PC-3 (cell line): ENCODE data around the gene CKS2. TPM values are rescaled to one million over a fixed set of nuclear protein-coding genes. Genes with fewer than 3 reads are reported as not detected.

Experiments
- ATAC-seq: fragments of 200-7000 bp; cut with Tn5 transposase; 2 replicates; pipeline ENCODE4 v1.9.1; 2020; ENCODE audit warnings: mild to moderate bottlenecking, moderate library complexity
- BruUV-seq: library from RNA; stranded (reverse); fragments of 400-500 nt; replicated peaks from 2 replicates; lab custom pipeline; 2021; lab: Mats Ljungman, UMichigan
- CTCF ChIA-PET: fragments of 300-600 bp; sonication (Branson Sonifier 250); formaldehyde crosslinking; loops from one replicate; lab custom pipeline; 2022; ENCODE audit warnings: antibody characterized with exemption; lab: Charles Lee
- POLR2A ChIA-PET: fragments of 300-600 bp; sonication (Branson Sonifier 250); formaldehyde crosslinking; loops from one replicate; lab custom pipeline; 2022; ENCODE audit warnings: antibody characterized with exemption; ENCODE audit not compliant: unreplicated experiment; lab: Charles Lee
- DNase-seq: peaks from one replicate; pipeline ENCODE4 v3.0.0-alpha.2; 2015
- H2AFZ ChIP-seq: fragments of 300-600 bp; sonication (generic); 2 replicates; pipeline ENCODE4 v1.6.0; 2016; ENCODE audit warnings: antibody characterized with exemption, low read length
- H3F3A ChIP-seq: fragments of 300-600 bp; sonication (generic); one replicate; pipeline ENCODE4 v1.6.0; 2017; ENCODE audit warnings: antibody characterized with exemption, low read length, control low read depth, mild to moderate bottlenecking; ENCODE audit not compliant: unreplicated experiment
- H3K27ac ChIP-seq: fragments of 300-600 bp; sonication (generic); 2 replicates; pipeline ENCODE4 v1.5.1; 2016; ENCODE audit warnings: mild to moderate bottlenecking, low read length
- H3K27me3 ChIP-seq: fragments of 300-600 bp; sonication (generic); 2 replicates; pipeline ENCODE4 v1.6.1; 2016; ENCODE audit warnings: low read length, mixed read lengths
- H3K36me3 ChIP-seq: fragments of 300-600 bp; sonication (generic); 2 replicates; pipeline ENCODE4 v1.6.1; 2016; ENCODE audit warnings: low read depth, mixed run types, low read length, mixed read lengths
- H3K4me1 ChIP-seq: fragments of 300-600 bp; sonication (generic); 2 replicates; pipeline ENCODE4 v1.5.1; 2016; ENCODE audit warnings: low read length; ENCODE audit not compliant: insufficient read depth
- H3K4me2 ChIP-seq: fragments of 300-600 bp; sonication (generic); 2 replicates; pipeline ENCODE4 v1.6.0; 2016; ENCODE audit warnings: low read length
- H3K4me3 ChIP-seq: fragments of 300-600 bp; sonication (generic); 2 replicates; pipeline ENCODE4 v1.5.1; 2016; ENCODE audit warnings: mild to moderate bottlenecking, low read length, mixed read lengths
- H3K79me2 ChIP-seq: fragments of 300-600 bp; sonication (generic); 2 replicates; pipeline ENCODE4 v1.6.1; 2017; ENCODE audit warnings: low read length, mixed read lengths
- H3K9ac ChIP-seq: fragments of 300-600 bp; sonication (generic); 2 replicates; pipeline ENCODE4 v1.6.0; 2016; ENCODE audit warnings: mild to moderate bottlenecking, low read length
- H3K9me2 ChIP-seq: fragments of 300-600 bp; sonication (generic); replicated peaks from 2 replicates; pipeline ENCODE4 v1.6.1; 2016; ENCODE audit warnings: mixed run types, low read length, mixed read lengths
- H3K9me3 ChIP-seq: fragments of 300-600 bp; sonication (generic); 2 replicates; pipeline ENCODE4 v1.6.1; 2016; ENCODE audit warnings: low read length, mixed read lengths
- H4K20me1 ChIP-seq: fragments of 300-600 bp; sonication (generic); 2 replicates; pipeline ENCODE4 v1.6.1; 2016; ENCODE audit warnings: low read length, mixed read lengths
- EZH2 ChIP-seq: fragments of 300-600 bp; sonication (generic); IDR thresholded peaks from one replicate; pipeline ENCODE4 v1.6.1; 2017; ENCODE audit warnings: antibody characterized with exemption, mild to moderate bottlenecking, low read length; ENCODE audit not compliant: unreplicated experiment
- EZH2phosphoT487 ChIP-seq: fragments of 300-600 bp; sonication (generic); IDR thresholded peaks from 2 replicates; pipeline ENCODE4 v1.6.1; 2018; ENCODE audit warnings: mild to moderate bottlenecking, antibody characterized with exemption, low read length, borderline replicate concordance
- intact Hi-C: fragments of 100-400 bp; cut with micrococcal nuclease; formaldehyde crosslinking; loops from 2 replicates; pipeline ENCODE4 v1.9.0; 2023
- total RNA-seq: library from RNA; depleted of rRNA; stranded (reverse); fragments of >200 nt; gene quantifications from 2 replicates; pipeline ENCODE4 v1.2.3, GENCODE V29; 2014
- TF ChIP-seq, protein P1 (sequence below): fragments of 300-600 bp; sonication (generic); conservative IDR thresholded peaks from 2 replicates; pipeline ENCODE4 v1.5.1; 2017; ENCODE audit warnings: antibody characterized with exemption, low read depth, mild to moderate bottlenecking, low read length

The CKS2 gene
- total RNA-seq, 1 experiment from 2014 or later: 147 TPM

DNA sequence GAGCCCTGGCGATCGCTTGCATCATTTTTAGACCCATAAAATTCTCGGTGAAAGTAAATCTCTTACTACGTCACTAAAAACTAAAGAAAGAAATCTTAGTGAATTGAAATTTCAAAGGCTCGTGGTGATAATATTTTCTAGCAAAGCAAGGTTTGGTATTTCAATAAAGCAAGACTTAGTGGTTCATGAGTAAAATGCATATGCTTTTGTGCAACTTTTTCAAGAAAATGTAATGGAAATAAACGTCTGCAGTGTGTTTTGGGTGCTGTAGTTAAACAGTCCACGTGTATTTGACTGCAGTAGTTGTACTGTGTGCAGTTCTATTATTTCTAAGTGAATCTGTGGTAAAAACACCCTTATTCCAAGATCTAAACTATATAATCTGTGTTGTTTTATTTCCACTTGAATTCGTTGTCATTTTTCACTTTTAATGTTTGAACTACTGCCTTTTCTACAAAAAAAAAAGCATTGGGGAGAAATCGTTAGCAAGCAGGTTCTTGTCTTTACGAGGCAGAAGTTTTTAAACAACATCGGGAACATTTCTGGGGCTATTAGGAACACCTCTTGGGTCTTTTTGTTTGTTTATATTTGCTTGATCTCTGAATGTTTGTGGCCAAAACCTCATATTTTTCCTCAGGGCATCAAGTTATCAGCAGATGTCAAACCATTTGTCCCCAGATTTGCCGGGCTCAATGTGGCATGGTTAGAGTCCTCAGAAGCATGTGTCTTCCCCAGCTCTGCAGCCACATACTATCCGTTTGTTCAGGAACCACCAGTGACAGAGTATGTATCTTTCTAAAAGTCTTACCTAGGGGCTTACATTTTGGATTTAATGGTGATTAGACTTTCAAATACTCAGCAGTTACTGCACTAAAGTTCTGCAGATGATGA lies 8.3 kb downstream of the CKS2 start:
- ChIA-PET POLR2A (interaction anchor here (0.6 kb wide), 1 partner anchor 1222 kb away, joined by 3 read pairs; no protein-coding TSS in a partner anchor), CTCF (no interaction called here)
- no peaks in the 10 kb centered on the region for H3K9me2 ChIP-seq
- no peak; the same call in 1 of the 2 replicates for ATAC-seq
- TF ChIP-seq EZH2phosphoT487 (no peak), EZH2 (no peak)
- TF ChIP-seq, protein P1, sequence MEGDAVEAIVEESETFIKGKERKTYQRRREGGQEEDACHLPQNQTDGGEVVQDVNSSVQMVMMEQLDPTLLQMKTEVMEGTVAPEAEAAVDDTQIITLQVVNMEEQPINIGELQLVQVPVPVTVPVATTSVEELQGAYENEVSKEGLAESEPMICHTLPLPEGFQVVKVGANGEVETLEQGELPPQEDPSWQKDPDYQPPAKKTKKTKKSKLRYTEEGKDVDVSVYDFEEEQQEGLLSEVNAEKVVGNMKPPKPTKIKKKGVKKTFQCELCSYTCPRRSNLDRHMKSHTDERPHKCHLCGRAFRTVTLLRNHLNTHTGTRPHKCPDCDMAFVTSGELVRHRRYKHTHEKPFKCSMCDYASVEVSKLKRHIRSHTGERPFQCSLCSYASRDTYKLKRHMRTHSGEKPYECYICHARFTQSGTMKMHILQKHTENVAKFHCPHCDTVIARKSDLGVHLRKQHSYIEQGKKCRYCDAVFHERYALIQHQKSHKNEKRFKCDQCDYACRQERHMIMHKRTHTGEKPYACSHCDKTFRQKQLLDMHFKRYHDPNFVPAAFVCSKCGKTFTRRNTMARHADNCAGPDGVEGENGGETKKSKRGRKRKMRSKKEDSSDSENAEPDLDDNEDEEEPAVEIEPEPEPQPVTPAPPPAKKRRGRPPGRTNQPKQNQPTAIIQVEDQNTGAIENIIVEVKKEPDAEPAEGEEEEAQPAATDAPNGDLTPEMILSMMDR: no peak
- peak overlapping the region; percentile 90 for H3K4me2 ChIP-seq
- peaks cover 29% of the 10 kb centered on the region for H3K4me1 ChIP-seq
- peaks cover 9% of the 10 kb centered on the region; the same call in 1 of the 2 replicates for H4K20me1 ChIP-seq
- H3K4me3 ChIP-seq: peak overlapping the region; percentile 74
- H3K9ac ChIP-seq: peak overlapping the region; percentile 91
- peaks cover 4% of the 10 kb centered on the region for H3F3A ChIP-seq
- TSS peak; percentile 41 for BruUV-seq
- H3K9me3 ChIP-seq: no peaks in the 10 kb centered on the region
- peaks cover 34% of the 10 kb centered on the region for H3K36me3 ChIP-seq
- no peaks in the 10 kb centered on the region for H3K27me3 ChIP-seq
- peaks cover 64% of the 10 kb centered on the region for H3K79me2 ChIP-seq
- H2AFZ ChIP-seq: peak overlapping the region; percentile 39
- H3K27ac ChIP-seq: peak overlapping the region; percentile 96
- intact Hi-C loops: loop anchor here (1.0 to 10.0 kb wide), 3 partner anchors 9 to 784 kb away; partner anchors contain the start of gene NXNL2
- DNase-seq: no peak

DNA sequence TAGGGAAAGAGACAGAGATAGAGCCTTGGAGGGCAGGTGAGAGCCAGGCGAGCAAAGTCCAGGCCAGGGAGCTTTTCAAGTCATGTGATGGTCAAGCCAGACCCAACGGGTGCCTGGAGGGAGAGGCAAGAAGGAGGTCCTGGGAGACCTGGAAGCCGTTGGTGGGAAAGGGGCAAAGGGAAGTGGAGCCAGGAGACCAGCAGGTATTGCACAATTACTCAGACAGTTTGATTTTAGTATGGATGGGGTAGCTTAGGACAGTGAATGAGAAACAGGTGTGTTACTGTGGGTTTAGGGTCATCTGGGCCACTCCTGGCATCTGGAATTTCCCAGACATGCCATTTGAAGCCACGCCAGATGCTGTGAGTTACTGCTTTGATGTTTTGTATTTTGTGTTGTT lies 12.4 kb downstream of the CKS2 start:
- no peaks in the 10 kb centered on the region; the same call in none of the 2 replicates for H3K36me3 ChIP-seq
- no TSS peak for BruUV-seq
- H3K9ac ChIP-seq: no peak overlapping the region
- H3K4me1 ChIP-seq: peaks cover 12% of the 10 kb centered on the region
- DNase-seq: no peak
- no peaks in the 10 kb centered on the region for H3K9me2 ChIP-seq
- H4K20me1 ChIP-seq: no peaks in the 10 kb centered on the region
- H3K4me2 ChIP-seq: no peak overlapping the region
- no peaks in the 10 kb centered on the region for H3F3A ChIP-seq
- intact Hi-C loops: no loop called here
- no peak overlapping the region for H3K4me3 ChIP-seq
- H2AFZ ChIP-seq: no peak overlapping the region
- H3K9me3 ChIP-seq: no peaks in the 10 kb centered on the region
- no peak overlapping the region for H3K27ac ChIP-seq
- ChIA-PET POLR2A (no interaction called here), CTCF (no interaction called here)
- no peak for TF ChIP-seq EZH2
- TF ChIP-seq, protein P1: no peak
- ATAC-seq: no peak
- H3K79me2 ChIP-seq: peaks cover 31% of the 10 kb centered on the region
- no peaks in the 10 kb centered on the region for H3K27me3 ChIP-seq

DNA sequence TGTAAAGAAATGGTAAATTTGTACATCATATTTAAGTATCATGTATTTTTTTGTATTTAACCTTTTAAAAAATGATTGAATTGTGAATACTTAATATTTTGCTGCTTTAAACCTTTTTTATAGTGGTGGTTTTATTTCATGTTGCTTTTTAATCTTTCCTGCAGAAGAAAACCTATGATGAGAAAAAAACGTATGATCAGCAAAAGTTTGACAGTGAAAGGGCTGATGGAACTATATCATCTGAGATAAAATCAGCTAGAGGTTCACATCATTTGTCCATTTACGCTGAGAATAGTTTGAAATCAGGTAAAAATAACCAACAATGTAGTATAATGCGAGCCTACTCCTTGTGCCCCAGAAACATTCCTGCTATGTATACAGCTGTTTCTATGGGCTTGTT lies 14.7 kb downstream of the CKS2 start:
- ChIA-PET POLR2A (no interaction called here), CTCF (no interaction called here)
- H3K4me2 ChIP-seq: no peak overlapping the region
- TF ChIP-seq EZH2phosphoT487 (no peak), EZH2 (no peak)
- TF ChIP-seq, protein P1: no peak
- no peak overlapping the region for H3K4me3 ChIP-seq
- no peaks in the 10 kb centered on the region for H3F3A ChIP-seq
- H3K9me2 ChIP-seq: no peaks in the 10 kb centered on the region
- ATAC-seq (no peak), DNase-seq (no peak)
- H3K4me1 ChIP-seq: peaks cover 6% of the 10 kb centered on the region
- H3K79me2 ChIP-seq: peaks cover 16% of the 10 kb centered on the region
- H2AFZ ChIP-seq: no peak overlapping the region
- no peak overlapping the region for H3K9ac ChIP-seq
- H3K36me3 ChIP-seq: no peaks in the 10 kb centered on the region; the same call in none of the 2 replicates
- no TSS peak for BruUV-seq
- no peaks in the 10 kb centered on the region for H3K9me3 ChIP-seq
- intact Hi-C loops: no loop called here
- no peak overlapping the region for H3K27ac ChIP-seq
- no peaks in the 10 kb centered on the region for H4K20me1 ChIP-seq
- no peaks in the 10 kb centered on the region for H3K27me3 ChIP-seq
